Hematopoietic multipotent progenitor cell treated with erythropoietin and hydrocortisone succinate and interleukin-3 and kit ligand, for 8 days (in vitro differentiated cells): Measurements from ENCODE around the gene HMCN2.
"Not testable (repeated sequence)": the region's sequence is repeated elsewhere in the genome, so short reads cannot be mapped to it uniquely, and the experiment has no call there.

Experiments
- DNase-seq: peaks from one replicate; pipeline ENCODE4 v3.0.0-alpha.2; 2015

HMCN2 gene

GRCh38 chr9:130396581-130396980 is 131.0 kb downstream of the HMCN2 start:
- DNase-seq = no peak

DNA sequence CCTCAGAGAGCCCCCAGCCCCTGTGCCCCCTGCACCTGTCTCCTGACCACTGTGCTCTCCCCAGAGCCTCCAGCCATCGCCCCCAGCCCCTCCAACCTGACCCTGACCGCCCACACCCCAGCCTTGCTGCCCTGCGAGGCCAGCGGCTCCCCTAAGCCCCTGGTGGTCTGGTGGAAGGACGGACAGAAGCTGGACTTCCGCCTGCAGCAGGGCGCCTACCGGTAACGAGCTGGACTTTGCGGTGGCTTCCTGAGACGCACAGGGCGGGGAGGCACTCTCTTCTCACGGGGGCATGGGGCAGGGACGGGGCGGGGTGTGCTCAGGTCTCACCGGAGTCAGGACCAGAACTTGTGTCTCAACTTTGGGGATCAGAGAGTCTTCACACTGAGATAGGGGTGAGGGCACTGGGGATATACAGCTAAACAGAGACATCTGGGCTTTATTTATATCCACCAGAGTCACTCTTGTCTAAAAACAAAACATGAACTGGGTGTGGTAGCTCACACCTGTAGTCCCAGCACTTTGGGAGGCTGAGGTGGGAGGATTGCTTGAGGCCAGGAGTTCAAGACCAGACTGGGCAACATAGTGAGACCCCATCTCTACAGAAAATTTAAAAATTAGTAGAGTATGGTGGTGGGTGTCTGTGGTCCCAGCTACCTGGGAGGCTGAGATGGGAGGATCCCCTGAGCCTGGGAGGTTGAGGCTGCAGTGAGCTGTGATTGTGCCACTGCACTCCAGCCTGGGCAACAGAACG is 133.1 kb downstream of the HMCN2 start:
- DNase-seq = no peak

DNA sequence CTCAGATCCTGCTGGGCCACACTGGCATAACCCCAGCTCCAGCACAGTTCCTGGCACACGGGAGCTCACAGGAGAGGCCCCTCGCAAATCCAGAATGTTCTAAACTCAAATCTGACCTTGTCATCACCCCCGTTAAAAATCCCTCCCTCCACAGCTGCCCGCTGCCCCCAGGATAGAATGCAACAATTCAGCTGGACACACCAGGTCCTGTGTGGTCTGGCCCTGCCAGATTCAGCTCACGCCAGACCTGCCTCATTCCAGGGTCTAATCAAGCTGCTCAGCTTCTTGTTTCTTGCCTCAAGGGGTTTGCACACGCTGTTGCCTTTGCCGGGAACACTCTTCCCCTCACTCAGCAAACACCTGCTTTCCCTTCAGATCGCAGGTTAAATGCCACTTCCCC is 134.2 kb downstream of the HMCN2 start:
- DNase-seq = no peak

- DNase-seq = no peak
Observed at GRCh38 chr9:130400870-130401269, 135.3 kb downstream of the HMCN2 start.

DNA sequence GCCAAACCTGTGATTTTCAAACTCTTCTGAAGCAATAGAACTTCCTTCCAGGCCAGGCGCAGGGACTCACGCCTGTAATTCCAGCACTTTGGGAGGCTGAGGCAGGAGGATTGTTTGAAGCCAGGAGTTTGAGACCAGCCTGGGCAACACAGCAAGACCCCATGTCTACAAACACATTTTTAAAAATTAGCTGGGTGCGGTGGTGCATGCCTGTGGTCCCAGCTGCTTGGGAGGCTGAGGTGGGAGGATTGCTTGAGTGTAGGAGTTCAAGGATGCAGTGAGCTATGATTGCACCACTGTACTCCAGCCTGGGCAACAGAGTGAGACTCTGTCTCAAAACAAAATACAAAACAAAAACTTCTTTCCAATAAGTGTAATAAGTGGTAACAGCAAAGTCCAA is 136.2 kb downstream of the HMCN2 start:
- not testable (repeated sequence) for DNase-seq

- no peak for DNase-seq
Observed at GRCh38 chr9:130402243-130402642, 136.7 kb downstream of the HMCN2 start.

- no peak for DNase-seq
Observed at GRCh38 chr9:130402645-130403440, 137.3 kb downstream of the HMCN2 start.

DNA sequence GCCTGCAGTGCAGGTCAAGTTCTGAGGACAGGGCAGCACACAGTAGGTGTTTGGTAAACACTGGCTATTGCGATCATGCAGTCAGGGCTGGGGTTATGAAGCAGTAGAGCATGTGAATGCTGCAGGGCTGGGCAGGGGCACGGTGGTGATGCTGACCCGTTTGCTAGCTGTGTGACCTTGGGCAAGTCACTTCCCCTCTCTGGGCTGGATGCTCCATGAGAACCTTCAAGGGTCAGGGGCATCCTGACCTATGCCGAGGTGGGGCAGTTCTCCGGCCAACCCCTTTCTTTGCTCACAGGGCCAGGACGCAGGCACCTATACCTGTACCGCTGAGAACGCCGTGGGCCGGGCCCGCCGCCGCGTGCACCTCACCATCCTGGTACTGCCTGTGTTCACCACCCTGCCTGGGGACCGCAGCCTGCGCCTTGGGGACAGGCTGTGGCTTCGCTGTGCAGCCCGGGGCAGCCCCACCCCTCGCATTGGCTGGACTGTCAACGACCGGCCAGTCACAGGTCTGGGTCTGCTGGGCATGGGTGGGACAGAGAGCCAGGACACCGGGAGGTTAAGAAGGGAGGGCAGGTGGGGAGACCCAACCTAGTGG is 140.2 kb downstream of the HMCN2 start:
- DNase-seq = no peak

DNA sequence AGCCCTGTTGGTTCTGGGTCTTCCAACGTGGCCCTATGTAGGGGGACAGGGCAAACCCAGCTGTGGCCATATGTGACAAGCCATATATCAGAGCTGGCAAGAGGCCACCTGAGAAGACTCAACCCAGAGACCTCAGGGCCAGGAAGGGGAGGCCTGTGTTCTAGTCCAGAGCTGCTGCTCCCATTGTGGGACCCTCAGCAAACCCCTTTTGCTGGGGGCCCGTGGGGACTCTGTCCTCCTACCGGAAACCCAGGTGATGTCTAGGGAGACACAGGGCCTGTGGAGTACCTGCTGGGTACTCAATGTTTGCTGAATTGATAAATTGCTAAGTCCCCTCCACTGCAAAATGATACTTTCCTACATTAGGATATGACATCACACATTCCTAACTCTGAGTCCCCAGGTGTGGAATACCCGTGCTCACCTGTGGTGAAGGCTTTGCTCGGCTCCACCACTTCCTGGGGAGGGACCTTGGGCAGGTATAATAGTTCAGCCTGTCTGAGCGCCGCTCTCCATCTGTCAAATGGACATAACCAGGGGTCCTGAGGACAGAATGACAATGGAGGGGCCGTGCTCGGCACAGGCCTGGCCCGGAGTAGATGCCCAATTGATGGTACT is 140.8 kb downstream of the HMCN2 start:
- DNase-seq = no peak

- no peak for DNase-seq
Observed at GRCh38 chr9:130407916-130408663, 142.5 kb downstream of the HMCN2 start.

GRCh38 chr9:130408669-130409068 is 143.1 kb downstream of the HMCN2 start:
- DNase-seq = no peak

DNA sequence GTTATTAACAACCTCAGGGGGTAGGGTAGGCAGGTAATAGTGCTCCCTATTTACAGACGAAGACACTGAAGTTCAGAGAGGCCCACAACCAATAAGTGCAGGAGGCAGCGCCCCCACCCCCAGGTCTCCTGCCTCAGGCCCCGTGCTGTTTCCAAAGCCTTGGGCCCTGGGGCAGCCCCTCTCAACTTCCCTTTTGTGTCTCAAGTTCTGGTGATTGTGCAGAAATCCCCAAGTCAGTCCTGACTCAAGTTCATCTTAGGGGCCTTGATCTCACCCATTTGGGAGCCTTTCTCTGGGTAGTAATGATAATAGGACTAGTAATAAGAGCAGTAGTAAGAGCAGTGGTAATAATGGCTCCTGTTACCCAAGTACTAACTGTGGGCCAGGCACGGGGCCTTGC is 143.7 kb downstream of the HMCN2 start:
- no peak for DNase-seq

DNA sequence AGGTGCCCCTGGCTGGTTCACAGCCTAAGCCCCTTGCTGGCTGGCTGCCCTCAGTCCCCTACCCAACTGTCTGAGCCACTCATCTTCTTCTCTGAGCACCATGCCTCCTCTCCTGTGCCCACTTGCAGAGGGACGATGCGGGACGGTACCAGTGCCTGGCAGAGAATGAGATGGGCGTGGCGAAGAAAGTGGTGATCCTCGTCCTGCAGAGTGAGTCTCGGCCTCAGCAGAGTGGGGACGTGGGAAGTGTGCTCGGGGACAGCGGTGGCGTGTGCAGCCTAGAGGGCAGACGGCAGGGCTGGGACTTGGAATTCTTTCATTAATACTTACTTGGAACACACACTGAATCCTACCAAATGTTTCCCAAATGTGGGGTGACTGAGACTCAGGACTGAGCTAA is 144.9 kb downstream of the HMCN2 start:
- no peak for DNase-seq

GRCh38 chr9:130411566-130411915 is 146.0 kb downstream of the HMCN2 start:
- DNase-seq = no peak

GRCh38 chr9:130414081-130414731 is 148.6 kb downstream of the HMCN2 start:
- no peak for DNase-seq

GRCh38 chr9:130414910-130415746 is 149.6 kb downstream of the HMCN2 start:
- no peak for DNase-seq

DNA sequence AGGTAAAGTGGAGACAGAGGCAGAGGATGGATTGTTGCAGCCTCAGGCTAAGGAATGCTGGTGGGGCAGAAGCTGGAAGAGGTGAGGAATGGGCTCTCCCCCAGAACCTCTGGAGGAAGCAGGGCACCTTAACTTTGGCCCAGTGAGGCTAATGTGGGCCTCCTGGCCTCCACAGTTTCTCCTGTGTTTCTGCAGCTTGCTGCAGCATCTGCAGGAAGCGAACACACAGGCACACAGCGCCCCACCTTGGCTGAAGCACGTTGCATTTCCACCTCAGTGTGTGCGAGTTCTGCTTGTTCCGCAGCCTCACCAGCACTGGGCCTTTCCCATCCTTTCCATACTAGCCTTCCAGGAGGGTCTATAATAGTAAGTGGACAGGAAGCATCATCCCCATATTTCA is 152.0 kb downstream of the HMCN2 start:
- DNase-seq = no peak

GRCh38 chr9:130418776-130419175 is 153.2 kb downstream of the HMCN2 start:
- no peak for DNase-seq

GRCh38 chr9:130419521-130420035 is 154.0 kb downstream of the HMCN2 start:
- no peak for DNase-seq

DNA sequence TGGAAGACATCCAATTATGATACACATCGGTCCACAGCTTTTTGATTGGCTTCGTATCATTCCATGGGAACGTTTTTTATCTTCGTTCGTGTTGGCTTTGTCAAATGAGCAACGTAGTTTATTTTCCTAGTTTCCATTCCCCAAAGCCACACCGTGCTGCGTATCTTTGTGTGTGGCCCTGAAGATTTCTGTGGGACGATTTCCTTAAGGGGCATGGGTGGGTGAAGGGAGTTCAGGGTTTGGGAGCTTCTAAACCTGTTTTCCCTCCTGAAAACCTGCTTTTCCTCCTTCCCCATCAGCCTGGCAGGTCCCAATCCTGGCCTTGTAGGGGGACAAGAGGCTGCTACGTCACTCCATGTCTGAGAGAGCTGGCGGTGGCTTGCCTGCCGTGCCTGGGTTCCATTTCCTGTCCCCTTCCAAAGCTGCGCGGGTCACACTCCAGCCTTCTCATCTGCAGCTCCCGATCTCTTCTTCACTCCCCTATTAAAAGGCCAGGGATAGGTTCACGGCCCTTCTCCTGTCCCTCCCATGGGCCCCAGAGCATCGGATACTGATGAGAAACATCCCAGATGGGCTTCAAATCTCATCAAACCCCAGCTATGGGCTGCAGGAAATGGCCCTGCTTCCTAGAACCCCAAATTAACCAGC is 155.7 kb downstream of the HMCN2 start:
- no peak for DNase-seq
